ENCODE results near the gene DYNLT2B.

- TF ChIP-seq POLR2AphosphoS5 (IDR thresholded peaks at IDR 0.05; ENCODE audit: low read depth) (no peak), CTCF (IDR thresholded peaks at IDR 0.05; ENCODE audit: insufficient read depth, low read length) (no peak)
Measured at GRCh38 chr3:196335503-196335948, 17.5 kb upstream of the DYNLT2B start.
